Thoracic aorta (tissue), 2 donors: Measurements from ENCODE around the gene MAP2K1. TPM values are rescaled to one million over a fixed set of nuclear protein-coding genes. Genes with fewer than 3 reads are reported as not detected.

Experiments used
- ATAC-seq: fragments of 150-250 bp; one replicate; pipeline ENCODE4 v1.8.0; 2017; ENCODE audit warnings: low read depth; ENCODE audit not compliant: insufficient number of reproducible peaks, low FRiP score
- DNase-seq: peaks from one replicate; pipeline ENCODE4 v3.0.0-alpha.2; 2020; ENCODE audit warnings: low spot score
- H3K27ac ChIP-seq, 2 donors: fragments of 200-600 bp; sonication (generic); 1 replicate in 1 of 2; 2 replicates in 1 of 2; pipeline ENCODE4 v1.5.1; 2016; ENCODE audit warnings: mild to moderate bottlenecking in 2 of 2, moderate library complexity in 2 of 2
- H3K27me3 ChIP-seq: fragments of 200-600 bp; sonication (generic); replicated peaks from 2 replicates; pipeline ENCODE4 v1.6.0; 2016; ENCODE audit warnings: mild to moderate bottlenecking; ENCODE audit not compliant: insufficient read depth
- H3K36me3 ChIP-seq: fragments of 200-600 bp; sonication (generic); one replicate; pipeline ENCODE4 v1.5.1; 2016
- H3K4me1 ChIP-seq, 2 donors: fragments of 200-600 bp; sonication (generic); 1 replicate in 1 of 2; 2 replicates in 1 of 2; pipeline versions ENCODE4 v1.5.1 to v1.6.0; 2016; ENCODE audit warnings: low read depth in 2 of 2, mild to moderate bottlenecking in 1 of 2; ENCODE audit not compliant: control insufficient read depth in 1 of 2
- H3K4me3 ChIP-seq: fragments of 200-600 bp; sonication (generic); 2 replicates; pipeline ENCODE4 v1.5.1; 2016; ENCODE audit warnings: mild to moderate bottlenecking
- H3K9me3 ChIP-seq: fragments of 200-600 bp; sonication (generic); 2 replicates; pipeline ENCODE4 v1.5.1; 2016
- CTCF ChIP-seq: fragments of 200-600 bp; sonication (generic); IDR thresholded peaks from one replicate; pipeline ENCODE4 v1.5.1; 2019; ENCODE audit warnings: antibody characterized with exemption
- total RNA-seq, 2 donors: library from RNA; depleted of rRNA; stranded (reverse); fragments of >200 nt; gene quantifications; one replicate each; pipeline versions ENCODE4 v1.1.0 to v1.2.3, GENCODE V29; 2016

MAP2K1 gene
- total RNA-seq, 2 donors from 2014 or later: 58.7 to 62.3 TPM

GRCh38 chr15:66535056-66535455, 148.3 kb downstream of the MAP2K1 start:
- Histone ChIP-seq H3K9me3 (no peaks in the 10 kb centered on the region), H3K27ac (no peak overlapping the region), H3K36me3 (peaks cover 2% of the 10 kb centered on the region), H3K4me3 (no peak overlapping the region), H3K4me1 (no peaks in the 10 kb centered on the region), H3K27me3 (no peaks in the 10 kb centered on the region)
- no peak for ATAC-seq
- TF ChIP-seq CTCF: no peak
- no peak for DNase-seq

Other genes with a start within 250 kb of the MAP2K1 start
- not detected for gene MEGF11, start 133.2 kb upstream of the MAP2K1 start, total RNA-seq
- gene DIS3L, start 93.3 kb upstream of the MAP2K1 start, total RNA-seq: 10 to 100 TPM; 36.8 to 45.1 TPM
- gene TIPIN, start 30.2 kb upstream of the MAP2K1 start, total RNA-seq: 10 to 100 TPM in 1 of 2 donors, 1 to 10 TPM in 1; 2.8 to 13.1 TPM
- gene SNAPC5, start 110.8 kb downstream of the MAP2K1 start, total RNA-seq: 10 to 100 TPM; 30.3 to 38.1 TPM
- 1,000 to 10,000 TPM; 1,880 to 3,413 TPM for gene RPL4, start 117.9 kb downstream of the MAP2K1 start, total RNA-seq
- gene ZWILCH, start 118.4 kb downstream of the MAP2K1 start, total RNA-seq: 1 to 10 TPM; 3.0 to 8.4 TPM
- gene LCTL, start 179.1 kb downstream of the MAP2K1 start, total RNA-seq: not detected